MCF 10A (cell line): Measurements from ENCODE around the gene PPP1R36. TPM values are rescaled to one million over a fixed set of nuclear protein-coding genes. Genes with fewer than 3 reads are reported as not detected.

Source experiments
- BruUV-seq: library from RNA; stranded (reverse); fragments of 400-500 nt; replicated peaks from 2 replicates; lab custom pipeline; 2021; lab: Mats Ljungman, UMichigan
- CTCF ChIA-PET: fragments of 300-600 bp; sonication (Branson Sonifier 250); formaldehyde crosslinking; extraction: SDS; loops from one replicate; lab custom pipeline; 2021; ENCODE audit warnings: antibody characterized with exemption, inconsistent platforms; lab: Yijun Ruan, JAX
- POLR2A ChIA-PET: fragments of 300-600, 350-650 bp; sonication (Branson Sonifier 250); formaldehyde crosslinking; extraction: SDS; loops from one replicate; lab custom pipeline; 2020; ENCODE audit warnings: antibody characterized with exemption, inconsistent platforms; lab: Yijun Ruan, JAX
- DNase-seq: peaks from one replicate; pipeline ENCODE4 v3.0.0-alpha.2; 2018; ENCODE audit not compliant: unreplicated experiment
- H3K27ac Mint-ChIP-seq: one replicate; pipeline ENCODE4 v1.8.0; 2022; ENCODE audit warnings: mild to moderate bottlenecking, low read depth, mixed read lengths; ENCODE audit not compliant: unreplicated experiment
- H3K27me3 Mint-ChIP-seq: one replicate; pipeline ENCODE4 v1.8.0; 2022; ENCODE audit warnings: mixed read lengths; ENCODE audit not compliant: insufficient read depth, unreplicated experiment
- H3K36me3 Mint-ChIP-seq: one replicate; pipeline ENCODE4 v1.8.0; 2022; ENCODE audit warnings: mild to moderate bottlenecking, moderate library complexity, mixed read lengths; ENCODE audit not compliant: insufficient read depth, unreplicated experiment
- H3K4me1 Mint-ChIP-seq: one replicate; pipeline ENCODE4 v1.8.0; 2022; ENCODE audit warnings: mixed read lengths; ENCODE audit not compliant: insufficient read depth, unreplicated experiment
- H3K4me3 Mint-ChIP-seq: one replicate; pipeline ENCODE4 v1.8.0; 2022; ENCODE audit warnings: mild to moderate bottlenecking, moderate library complexity, mixed read lengths; ENCODE audit not compliant: unreplicated experiment
- H3K9me3 Mint-ChIP-seq: one replicate; pipeline ENCODE4 v1.8.0; 2022; ENCODE audit warnings: mixed read lengths; ENCODE audit not compliant: unreplicated experiment
- CTCF ChIP-seq: fragments of 200-600 bp; IDR thresholded peaks from one replicate; pipeline ENCODE4 v1.8.0; 2022; ENCODE audit warnings: antibody characterized with exemption, mild to moderate bottlenecking; ENCODE audit not compliant: unreplicated experiment
- intact Hi-C: fragments of 100-400 bp; cut with micrococcal nuclease; formaldehyde crosslinking; loops from 2 replicates; pipeline ENCODE4 v1.14.1; 2022
- total RNA-seq: library from RNA; stranded (reverse); gene quantifications from 2 replicates; pipeline ENCODE4 v1.2.3, GENCODE V29; 2022

PPP1R36 gene
- total RNA-seq, 1 experiment from 2014 or later = 0.47 TPM

GRCh38 chr14:64541261-64541971, 8.3 kb upstream of the PPP1R36 start:
- no peak for TF ChIP-seq CTCF
- Mint-ChIP-seq H3K27ac (no peak overlapping the region), H3K27me3 (no peaks in the 10 kb centered on the region), H3K4me1 (peaks cover 12% of the 10 kb centered on the region), H3K36me3 (peaks cover 10% of the 10 kb centered on the region), H3K9me3 (no peaks in the 10 kb centered on the region), H3K4me3 (no peak overlapping the region)
- POLR2A ChIA-PET = interaction anchor here (0.7 to 2.7 kb wide), 5 partner anchors 22 to 139 kb away, joined by 3 to 20 read pairs (median 7); no protein-coding TSS in a partner anchor
- no TSS peak for BruUV-seq
- intact Hi-C loops = loop anchor here (2.0 kb wide), 1 partner anchor 223 kb away; no protein-coding TSS in a partner anchor
- CTCF ChIA-PET = interaction anchor here (0.5 to 5.9 kb wide), 8 partner anchors 9 to 370 kb away, joined by 3 to 53 read pairs (median 3); partner anchors contain the start of gene PPP1R36
- DNase-seq = no peak

- ChIA-PET CTCF (interaction anchor here (0.5 to 5.9 kb wide), 7 partner anchors 8 to 369 kb away, joined by 3 to 53 read pairs (median 3); partner anchors contain the start of gene PPP1R36), POLR2A (interaction anchor here (0.7 to 2.7 kb wide), 4 partner anchors 21 to 124 kb away, joined by 3 to 14 read pairs (median 5); no protein-coding TSS in a partner anchor)
- no peak for TF ChIP-seq CTCF
- no peak for DNase-seq
- intact Hi-C loops = loop anchor here (2.0 kb wide), 1 partner anchor 223 kb away; no protein-coding TSS in a partner anchor
- Mint-ChIP-seq H3K27ac (no peak overlapping the region), H3K4me3 (no peak overlapping the region), H3K36me3 (peaks cover 10% of the 10 kb centered on the region), H3K4me1 (peaks cover 6% of the 10 kb centered on the region), H3K9me3 (no peaks in the 10 kb centered on the region), H3K27me3 (no peaks in the 10 kb centered on the region)
- BruUV-seq = no TSS peak
Observed at GRCh38 chr14:64541972-64542835, 7.6 kb upstream of the PPP1R36 start.

- no peak overlapping the region for H3K27ac Mint-ChIP-seq
- H3K4me3 Mint-ChIP-seq = no peak overlapping the region
- H3K4me1 Mint-ChIP-seq = peaks cover 6% of the 10 kb centered on the region
- ChIA-PET CTCF (interaction anchor here (0.6 to 5.9 kb wide), 3 partner anchors 40 to 222 kb away, joined by 3 to 53 read pairs (median 6); no protein-coding TSS in a partner anchor), POLR2A (interaction anchor here (0.7 to 2.0 kb wide), 4 partner anchors 21 to 124 kb away, joined by 3 to 7 read pairs (median 3); no protein-coding TSS in a partner anchor)
- no TSS peak for BruUV-seq
- intact Hi-C loops = no loop called here
- no peaks in the 10 kb centered on the region for H3K27me3 Mint-ChIP-seq
- DNase-seq = no peak
- H3K9me3 Mint-ChIP-seq = no peaks in the 10 kb centered on the region
- no peak for TF ChIP-seq CTCF
- peaks cover 10% of the 10 kb centered on the region for H3K36me3 Mint-ChIP-seq
Observed at GRCh38 chr14:64542836-64543201, 6.9 kb upstream of the PPP1R36 start.
